Posterior vena cava (tissue), 2 donors: Measurements from ENCODE around the gene EPHB1. TPM values are rescaled to one million over a fixed set of nuclear protein-coding genes. Genes with fewer than 3 reads are reported as not detected.

Experiments used
- DNase-seq: peaks from one replicate; pipeline ENCODE4 v3.0.0-alpha.2; 2020; ENCODE audit warnings: low spot score
- intact Hi-C, 2 donors: fragments of 100-400 bp; cut with DNase I; formaldehyde crosslinking; loops; one replicate each; pipeline versions ENCODE4 v1.14.1 to v1.14.2; 2022 to 2023
- total RNA-seq, 2 donors: library from RNA; stranded (reverse); fragmentation: NEBNext Ultra II Directional; extraction: Animal tissue kit (Norgen Biotek cat#: 25700); gene quantifications; one replicate each; pipeline ENCODE4 v1.2.1, GENCODE V29; 2021
- donor health status: DM: yes; HTN: yes; CAD: no.
- donor health status: DM: yes; HTN: yes; CAD: no.

Gene EPHB1
- total RNA-seq, 2 donors from 2014 or later: 3.7 TPM

- DNase-seq: no peak
- intact Hi-C loops: no loop called here
Observed at GRCh38 chr3:134803051-134803505, 8.0 kb downstream of the EPHB1 start.

DNA sequence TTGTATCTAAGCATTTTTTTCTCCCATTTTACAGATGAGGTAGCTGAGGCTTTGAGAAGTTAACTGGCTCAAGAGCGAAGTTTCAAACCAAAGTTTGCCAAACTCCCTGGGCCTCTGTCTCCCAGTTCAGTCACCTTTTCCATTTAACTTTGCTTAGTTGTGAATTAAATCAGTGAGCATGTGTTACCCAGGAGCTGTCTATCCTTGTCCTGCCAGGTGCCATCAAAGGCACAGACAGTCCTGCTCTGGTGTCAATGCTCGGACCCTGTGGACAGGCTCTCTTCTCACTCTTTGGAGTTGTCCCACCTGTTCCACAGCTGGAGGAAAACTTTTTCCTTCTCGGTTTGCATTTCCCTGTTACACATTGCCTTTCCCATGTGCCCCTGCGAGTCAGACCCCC, 8.6 kb downstream of the EPHB1 start:
- intact Hi-C loops: no loop called here
- no peak for DNase-seq

DNA sequence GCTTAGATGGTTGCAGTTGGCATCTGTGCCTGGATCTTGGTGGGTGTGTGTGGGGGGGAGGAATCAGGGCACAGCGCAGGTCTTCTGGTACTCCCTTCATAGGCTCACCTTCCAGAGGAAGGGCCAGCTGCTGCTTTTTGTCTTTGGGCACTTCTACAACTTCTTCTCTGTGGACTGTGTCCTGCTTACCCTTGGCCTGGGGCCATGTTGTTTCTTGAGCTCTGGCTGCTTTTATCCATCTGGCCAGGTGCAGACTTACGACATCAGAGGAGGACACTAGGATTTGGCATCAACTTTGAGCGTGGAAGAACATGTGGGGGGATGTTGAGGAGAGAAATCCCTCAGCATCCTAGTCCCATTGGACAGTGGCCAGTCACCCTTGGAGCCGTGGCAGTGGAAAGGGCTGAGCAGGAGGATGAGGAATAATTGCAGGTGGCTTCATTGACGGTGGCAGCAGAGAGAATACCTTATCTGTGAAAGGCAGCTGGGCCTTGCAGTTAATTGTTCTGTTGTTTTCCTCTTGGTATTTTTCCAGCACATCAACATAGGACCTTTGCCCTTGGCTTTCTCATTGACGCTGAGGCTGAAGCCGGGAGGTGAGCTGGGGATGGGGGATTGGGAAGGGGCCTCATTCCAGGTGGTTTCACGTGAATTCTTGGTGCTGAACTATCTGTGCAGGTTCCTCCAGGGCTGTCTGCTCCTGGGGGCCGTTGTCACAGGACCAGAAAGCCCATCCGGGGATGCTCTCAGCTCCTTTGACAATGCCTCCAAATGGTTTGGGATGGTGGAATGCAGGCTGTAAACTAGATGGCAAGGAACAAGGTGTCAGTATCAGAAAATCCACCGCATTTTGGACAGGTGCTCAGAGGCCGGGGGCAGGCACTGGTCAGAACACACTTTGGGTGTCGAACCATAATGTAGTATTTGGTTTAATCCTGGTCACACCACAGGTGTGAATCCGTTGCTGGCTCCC, 9.7 kb downstream of the EPHB1 start:
- DNase-seq: no peak
- intact Hi-C loops: no loop called here

DNA sequence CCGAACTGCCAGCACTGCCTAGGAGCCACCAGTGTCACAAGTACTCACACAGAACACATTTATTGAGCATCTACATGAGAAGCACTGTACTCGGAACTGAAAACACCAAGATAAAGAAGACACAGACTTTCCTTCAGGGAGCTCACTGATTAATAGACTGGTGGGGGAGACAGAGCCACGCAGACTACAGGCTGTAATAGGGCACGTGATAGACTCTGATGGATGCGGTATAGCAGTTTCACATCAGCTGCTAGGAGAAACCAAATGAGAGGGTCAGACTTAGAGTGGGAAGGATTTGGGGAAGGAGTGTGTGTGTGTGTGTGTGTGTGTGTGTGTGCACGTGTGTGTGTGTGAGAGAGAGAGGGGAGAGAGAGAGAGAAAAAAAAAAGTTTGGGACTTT, 12.1 kb downstream of the EPHB1 start:
- intact Hi-C loops: no loop called here
- DNase-seq: no peak

- no peak for DNase-seq
Observed at GRCh38 chr3:134808835-134809234, 13.8 kb downstream of the EPHB1 start.

DNA sequence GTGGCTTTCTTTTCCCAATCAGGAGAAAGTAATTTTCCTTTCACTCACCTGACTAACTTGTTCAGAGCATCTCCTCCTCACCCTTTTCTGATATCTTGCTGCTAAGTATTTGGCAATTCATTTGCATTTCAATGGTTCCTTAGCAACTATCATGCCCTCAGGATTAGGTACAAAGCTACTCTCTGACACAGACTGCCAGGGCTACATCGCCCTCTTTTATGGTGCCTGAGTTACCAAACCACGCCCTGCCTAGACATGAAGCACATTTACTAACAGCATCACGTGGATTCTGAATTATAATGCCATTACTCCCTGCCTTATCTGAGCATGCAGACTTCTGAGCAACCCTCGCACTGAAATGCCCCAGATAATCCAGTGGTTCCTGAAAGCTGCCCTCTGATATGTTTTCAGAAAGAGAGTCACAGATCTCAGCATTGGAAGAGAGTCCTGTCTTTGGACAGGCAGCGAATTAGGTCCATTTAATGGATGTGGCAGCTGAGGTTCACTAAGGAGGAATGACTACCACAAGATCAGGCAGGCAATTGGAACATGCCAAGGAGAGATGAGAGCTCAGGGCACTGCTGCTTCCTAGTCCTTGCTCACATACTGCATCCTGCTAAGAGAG, 14.5 kb downstream of the EPHB1 start:
- intact Hi-C loops: no loop called here
- no peak for DNase-seq

More at GRCh38 chr3:134808835-134809234, 13.8 kb downstream of the EPHB1 start:
- intact Hi-C loops: no loop called here

- intact Hi-C loops: no loop called here
- DNase-seq: no peak
Observed at GRCh38 chr3:134810052-134810435, 15.0 kb downstream of the EPHB1 start.

- DNase-seq: no peak
- intact Hi-C loops: no loop called here
Observed at GRCh38 chr3:134810850-134811249, 15.8 kb downstream of the EPHB1 start.

- intact Hi-C loops: no loop called here
- no peak for DNase-seq
Observed at GRCh38 chr3:134813618-134814017, 18.6 kb downstream of the EPHB1 start.

DNA sequence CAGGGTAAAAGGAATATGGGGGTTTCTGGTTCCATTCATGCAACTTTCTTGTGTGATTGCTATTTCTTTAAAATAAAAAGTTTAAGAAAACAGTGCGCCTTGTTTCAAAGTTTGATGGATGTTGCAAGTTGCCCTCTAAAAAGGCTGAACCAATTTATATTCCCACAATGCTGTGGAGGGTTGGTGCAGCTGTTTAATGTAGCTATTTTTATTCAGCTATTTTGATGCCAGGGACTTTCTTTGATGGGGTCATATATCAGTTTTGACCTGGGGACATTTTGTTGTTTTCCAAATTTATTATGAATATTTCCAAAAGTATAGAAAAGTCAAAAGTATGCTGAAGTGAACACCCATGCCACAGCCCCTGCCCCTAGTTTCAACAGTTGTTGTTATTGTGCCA, 20.5 kb downstream of the EPHB1 start:
- DNase-seq: no peak
- intact Hi-C loops: no loop called here

DNA sequence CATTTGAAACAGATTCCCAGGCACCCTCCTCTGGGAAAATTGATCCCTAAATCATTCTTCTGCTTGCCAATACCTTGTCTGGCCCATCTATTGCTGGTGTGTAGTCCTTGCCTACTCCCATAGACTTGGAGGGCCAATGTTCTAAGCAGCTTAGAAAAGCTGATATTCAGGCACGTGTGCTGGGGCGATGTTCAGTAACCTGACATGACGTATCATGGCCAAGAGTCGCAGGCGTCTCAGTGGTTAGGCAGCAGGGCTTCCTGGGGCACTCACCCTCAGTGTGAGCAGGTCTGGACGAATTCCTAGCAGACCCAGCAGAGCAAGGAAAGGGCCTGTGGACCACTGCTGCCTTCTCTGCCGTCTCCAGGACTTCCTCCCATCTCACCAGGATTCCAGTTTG, 21.6 kb downstream of the EPHB1 start:
- intact Hi-C loops: no loop called here
- DNase-seq: no peak

DNA sequence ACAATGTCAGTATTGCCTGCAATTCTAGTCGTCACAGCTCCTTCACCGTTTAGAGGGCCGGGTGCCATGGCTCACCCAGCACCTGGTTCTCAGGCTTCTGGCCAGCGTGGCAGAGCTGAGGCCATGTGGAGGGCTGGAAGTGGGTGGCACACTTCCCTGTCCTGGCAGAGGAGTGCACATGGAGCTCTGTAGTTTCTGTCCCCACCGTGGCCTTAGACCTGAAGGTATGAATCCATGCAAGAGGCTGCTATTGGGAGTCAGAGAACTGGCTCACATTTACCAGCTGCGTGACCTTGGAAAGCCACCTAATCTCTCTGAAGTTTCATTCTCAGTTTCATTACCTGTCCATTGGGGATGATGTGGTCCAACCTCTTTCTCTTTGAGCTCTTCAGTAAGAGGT, 22.2 kb downstream of the EPHB1 start:
- intact Hi-C loops: no loop called here
- DNase-seq: no peak

GRCh38 chr3:134820994-134821393, 25.9 kb downstream of the EPHB1 start:
- intact Hi-C loops: no loop called here

GRCh38 chr3:134822090-134822489, 27.0 kb downstream of the EPHB1 start:
- intact Hi-C loops: no loop called here
- DNase-seq: no peak

More at GRCh38 chr3:134820994-134821393, 25.9 kb downstream of the EPHB1 start:
- no peak for DNase-seq

- no peak for DNase-seq
- intact Hi-C loops: no loop called here
Observed at GRCh38 chr3:134823679-134824078, 28.6 kb downstream of the EPHB1 start.

GRCh38 chr3:134824791-134825190, 29.7 kb downstream of the EPHB1 start:
- intact Hi-C loops: no loop called here
- DNase-seq: no peak

GRCh38 chr3:134827213-134827612, 32.2 kb downstream of the EPHB1 start:
- intact Hi-C loops: no loop called here
- no peak for DNase-seq

GRCh38 chr3:134829721-134830120, 34.7 kb downstream of the EPHB1 start:
- intact Hi-C loops: no loop called here
- DNase-seq: no peak

DNA sequence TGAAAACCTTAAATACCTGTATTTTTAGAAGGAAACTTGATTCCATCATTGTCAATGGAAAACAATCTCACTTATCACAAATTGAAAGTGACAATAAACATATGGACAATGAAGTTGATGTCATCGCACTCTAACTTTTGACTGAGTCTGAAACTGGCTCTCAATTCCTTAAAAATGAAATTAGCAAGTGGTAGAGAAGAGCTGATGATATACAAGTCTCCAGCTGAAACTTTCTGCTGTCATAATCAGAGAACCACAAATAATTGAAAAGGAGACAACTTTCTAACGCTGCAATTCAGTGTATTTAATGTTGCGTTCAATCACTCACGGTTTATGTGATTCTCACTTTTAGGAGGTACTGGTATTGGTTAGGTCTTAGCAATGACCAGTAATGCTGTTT, 37.5 kb downstream of the EPHB1 start:
- intact Hi-C loops: no loop called here
- no peak for DNase-seq

- intact Hi-C loops: no loop called here
- DNase-seq: no peak
Observed at GRCh38 chr3:134833453-134834163, 38.5 kb downstream of the EPHB1 start.
